ENCODE data around the gene MS4A6A. TPM values are rescaled to one million over a fixed set of nuclear protein-coding genes. Genes with fewer than 3 reads are reported as not detected.

Gene MS4A6A
- total RNA-seq, 2 donors from 2014 or later: 111 to 162 TPM

DNA sequence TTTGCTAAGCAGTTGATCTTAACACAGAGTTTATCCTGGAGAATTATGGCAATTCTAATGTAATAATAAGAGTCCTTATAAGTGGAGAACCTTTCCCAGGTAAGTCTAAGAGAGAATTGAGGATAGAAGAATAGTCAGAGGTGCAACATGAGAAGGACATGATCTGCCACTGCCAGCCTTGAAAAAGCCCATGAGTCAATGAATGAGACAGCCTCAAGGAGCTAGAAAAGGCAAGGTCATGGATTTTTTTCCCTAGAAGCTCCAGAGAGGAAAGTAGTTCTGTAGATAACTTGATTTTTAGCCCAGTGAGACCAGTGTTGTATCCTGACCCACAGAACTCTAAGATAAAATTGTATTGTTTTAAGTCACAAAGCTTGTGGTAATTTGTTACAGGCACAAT, 16.9 kb downstream of the MS4A6A start:
- ATAC-seq (ENCODE audit: insufficient number of reproducible peaks, low FRiP score, low read depth) (no peak), DNase-seq (ENCODE audit: low spot score) (no peak)
- H3K9me3 ChIP-seq: no peaks in the 10 kb centered on the region
- H3K4me1 ChIP-seq (ENCODE audit: control insufficient read depth in 1 of 2, low read depth in 2 of 2): no peaks in the 10 kb centered on the region
- no peak overlapping the region for H3K4me3 ChIP-seq
- no peaks in the 10 kb centered on the region for H3K27me3 ChIP-seq (replicated peaks; ENCODE audit: insufficient read depth)
- no peak overlapping the region for H3K27ac ChIP-seq
- TF ChIP-seq CTCF (IDR thresholded peaks at IDR 0.05): no peak
- no peaks in the 10 kb centered on the region for H3K36me3 ChIP-seq

DNA sequence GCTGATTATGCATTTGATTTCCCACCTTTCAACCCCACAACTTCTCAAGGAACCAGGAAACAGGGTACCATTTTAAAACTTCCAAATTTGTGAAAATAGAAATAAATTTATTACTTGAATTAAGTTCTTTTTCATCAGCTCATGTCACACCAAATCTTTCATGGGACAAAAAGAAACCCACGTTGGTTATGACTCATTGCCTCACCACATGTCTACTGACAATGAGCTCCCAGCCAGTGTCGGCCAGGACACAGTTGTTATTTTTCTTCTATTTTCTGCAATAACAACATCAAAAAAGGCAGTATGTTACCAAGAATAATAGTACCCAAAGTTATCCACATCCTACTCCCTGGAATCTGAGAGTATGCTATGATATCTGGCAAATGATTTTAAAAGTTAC, 17.3 kb downstream of the MS4A6A start:
- DNase-seq (ENCODE audit: low spot score): no peak
- Histone ChIP-seq H3K36me3 (no peaks in the 10 kb centered on the region), H3K27me3 (replicated peaks; ENCODE audit: insufficient read depth) (no peaks in the 10 kb centered on the region), H3K9me3 (no peaks in the 10 kb centered on the region), H3K27ac (no peak overlapping the region), H3K4me1 (ENCODE audit: control insufficient read depth in 1 of 2, low read depth in 2 of 2) (no peaks in the 10 kb centered on the region), H3K4me3 (no peak overlapping the region)
- no peak for ATAC-seq (ENCODE audit: insufficient number of reproducible peaks, low FRiP score, low read depth)
- TF ChIP-seq CTCF (IDR thresholded peaks at IDR 0.05): no peak

DNA sequence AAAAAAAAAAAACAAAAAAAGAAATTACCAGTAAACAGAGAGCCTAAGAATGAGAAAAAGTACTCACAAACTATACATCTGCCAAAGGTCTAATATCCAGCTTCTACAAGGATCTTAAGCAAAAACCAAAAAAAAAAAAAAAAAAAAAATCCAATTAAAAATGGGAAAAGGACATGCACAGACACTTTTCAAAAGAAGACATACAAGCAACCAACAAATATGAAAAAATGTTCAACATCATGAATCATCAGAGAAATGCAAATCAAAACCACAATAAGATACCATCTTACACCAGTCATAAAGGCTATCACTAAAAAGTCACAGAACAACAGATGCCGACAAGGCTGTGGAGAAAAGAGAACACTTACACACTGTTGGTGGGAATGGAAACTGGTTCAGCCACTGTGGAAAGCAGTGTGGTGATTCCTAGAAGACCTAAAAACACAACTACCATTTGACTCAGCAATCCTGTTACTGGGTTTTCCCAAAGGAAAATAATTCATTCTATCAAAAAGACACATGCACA, 18.3 kb downstream of the MS4A6A start:
- H3K4me1 ChIP-seq (ENCODE audit: control insufficient read depth in 1 of 2, low read depth in 2 of 2): no peaks in the 10 kb centered on the region
- no peaks in the 10 kb centered on the region for H3K36me3 ChIP-seq
- TF ChIP-seq CTCF (IDR thresholded peaks at IDR 0.05): no peak
- no peaks in the 10 kb centered on the region for H3K27me3 ChIP-seq (replicated peaks; ENCODE audit: insufficient read depth)
- no peak for DNase-seq (ENCODE audit: low spot score)
- H3K27ac ChIP-seq: no peak overlapping the region
- ATAC-seq (ENCODE audit: insufficient number of reproducible peaks, low FRiP score, low read depth): no peak
- no peaks in the 10 kb centered on the region for H3K9me3 ChIP-seq
- H3K4me3 ChIP-seq: no peak overlapping the region

DNA sequence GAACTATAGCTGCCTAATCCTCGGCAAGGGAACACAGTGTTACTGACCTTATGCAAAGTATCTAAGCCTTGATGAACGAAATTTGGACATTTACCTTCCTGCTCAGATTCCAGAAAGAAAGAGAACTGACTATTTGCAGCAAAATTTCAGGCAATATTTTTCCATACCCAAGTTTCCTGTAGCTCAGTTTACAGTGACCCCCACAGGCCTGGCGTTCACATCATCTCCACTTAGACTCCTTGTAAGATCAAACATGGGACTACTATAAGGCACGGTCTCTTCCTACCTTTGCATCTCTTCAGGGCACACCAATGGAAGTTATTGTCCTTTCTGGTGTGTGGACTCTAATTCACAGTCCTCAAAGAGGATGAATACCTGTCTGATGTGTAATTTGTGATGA, 21.1 kb downstream of the MS4A6A start:
- Histone ChIP-seq H3K36me3 (no peaks in the 10 kb centered on the region), H3K27ac (no peak overlapping the region), H3K4me1 (ENCODE audit: control insufficient read depth in 1 of 2, low read depth in 2 of 2) (no peaks in the 10 kb centered on the region), H3K27me3 (replicated peaks; ENCODE audit: insufficient read depth) (no peaks in the 10 kb centered on the region), H3K9me3 (no peaks in the 10 kb centered on the region), H3K4me3 (no peak overlapping the region)
- no peak for ATAC-seq (ENCODE audit: insufficient number of reproducible peaks, low FRiP score, low read depth)
- DNase-seq (ENCODE audit: low spot score): no peak
- no peak for TF ChIP-seq CTCF (IDR thresholded peaks at IDR 0.05)

DNA sequence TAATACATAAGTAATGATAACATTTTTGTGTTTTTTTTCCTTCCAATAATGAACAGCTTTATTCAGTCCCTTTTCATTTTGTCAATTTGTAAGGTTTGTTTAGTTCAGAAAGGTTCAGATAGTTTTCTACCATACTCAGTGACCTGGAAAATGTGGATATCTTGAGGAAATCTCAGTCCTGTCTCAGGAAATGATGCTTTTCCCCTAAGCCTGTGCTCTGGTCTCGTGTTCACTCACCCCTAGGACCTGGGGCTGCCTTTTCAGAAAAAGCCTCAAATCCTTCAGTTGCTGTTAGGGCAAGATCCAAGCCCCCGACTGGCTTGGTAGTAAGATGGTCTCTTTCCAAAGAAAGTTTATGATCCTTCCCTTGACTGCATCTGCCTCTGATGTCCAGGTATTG, 21.8 kb downstream of the MS4A6A start:
- Histone ChIP-seq H3K9me3 (no peaks in the 10 kb centered on the region), H3K27ac (no peak overlapping the region), H3K36me3 (no peaks in the 10 kb centered on the region), H3K27me3 (replicated peaks; ENCODE audit: insufficient read depth) (no peaks in the 10 kb centered on the region), H3K4me3 (no peak overlapping the region), H3K4me1 (ENCODE audit: control insufficient read depth in 1 of 2, low read depth in 2 of 2) (no peaks in the 10 kb centered on the region)
- DNase-seq (ENCODE audit: low spot score): no peak
- no peak for ATAC-seq (ENCODE audit: insufficient number of reproducible peaks, low FRiP score, low read depth)
- TF ChIP-seq CTCF (IDR thresholded peaks at IDR 0.05): no peak

All from thoracic aorta (tissue), 2 donors.